HEK293 (cell line): ENCODE measurements around the gene IKZF1.

Experiments
- SP2 ChIP-seq: fragments of 450-650 bp; formaldehyde crosslinking; IDR thresholded peaks from 2 replicates; pipeline ENCODE4 v1.5.1; 2016; ENCODE audit warnings: missing biosample characterization, missing genetic modification characterization
- ZNF311 ChIP-seq: fragments of 450-650 bp; formaldehyde crosslinking; IDR thresholded peaks from 2 replicates; pipeline ENCODE4 v1.5.1; 2017; ENCODE audit warnings: missing biosample characterization, missing genetic modification characterization, borderline replicate concordance
- ZNF768 ChIP-seq: fragments of 450-650 bp; formaldehyde crosslinking; IDR thresholded peaks from 2 replicates; pipeline ENCODE4 v1.5.1; 2018; ENCODE audit warnings: missing biosample characterization, mild to moderate bottlenecking, missing genetic modification characterization
- TF ChIP-seq, protein P1 (sequence below): fragments of 450-650 bp; formaldehyde crosslinking; IDR thresholded peaks from 2 replicates; pipeline ENCODE4 v1.5.1; 2016; ENCODE audit warnings: missing biosample characterization, missing genetic modification characterization

DNA sequence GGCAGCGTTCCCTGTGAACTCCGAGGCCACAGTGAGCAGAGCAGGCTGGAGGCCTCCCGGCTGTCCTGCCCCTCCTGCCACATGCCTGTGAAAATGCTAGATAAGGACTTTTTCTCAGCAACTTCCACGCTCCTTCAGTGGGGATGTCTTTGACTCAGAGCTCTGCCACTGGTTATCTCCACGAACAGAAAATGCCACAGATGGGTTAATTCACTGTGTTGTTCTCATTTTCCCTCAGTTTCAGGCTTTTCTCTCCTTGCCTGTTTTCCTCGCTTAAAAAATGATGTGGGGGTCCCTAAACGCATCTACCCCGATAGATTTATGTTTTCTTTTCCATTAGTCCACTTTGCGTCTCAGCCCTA, 51.3 kb downstream of the IKZF1 start:
- TF ChIP-seq SP2 (tag by site-specific recombination) (no peak), ZNF311 (tag by site-specific recombination) (no peak), ZNF768 (tag by site-specific recombination) (no peak)
- TF ChIP-seq, protein P1, sequence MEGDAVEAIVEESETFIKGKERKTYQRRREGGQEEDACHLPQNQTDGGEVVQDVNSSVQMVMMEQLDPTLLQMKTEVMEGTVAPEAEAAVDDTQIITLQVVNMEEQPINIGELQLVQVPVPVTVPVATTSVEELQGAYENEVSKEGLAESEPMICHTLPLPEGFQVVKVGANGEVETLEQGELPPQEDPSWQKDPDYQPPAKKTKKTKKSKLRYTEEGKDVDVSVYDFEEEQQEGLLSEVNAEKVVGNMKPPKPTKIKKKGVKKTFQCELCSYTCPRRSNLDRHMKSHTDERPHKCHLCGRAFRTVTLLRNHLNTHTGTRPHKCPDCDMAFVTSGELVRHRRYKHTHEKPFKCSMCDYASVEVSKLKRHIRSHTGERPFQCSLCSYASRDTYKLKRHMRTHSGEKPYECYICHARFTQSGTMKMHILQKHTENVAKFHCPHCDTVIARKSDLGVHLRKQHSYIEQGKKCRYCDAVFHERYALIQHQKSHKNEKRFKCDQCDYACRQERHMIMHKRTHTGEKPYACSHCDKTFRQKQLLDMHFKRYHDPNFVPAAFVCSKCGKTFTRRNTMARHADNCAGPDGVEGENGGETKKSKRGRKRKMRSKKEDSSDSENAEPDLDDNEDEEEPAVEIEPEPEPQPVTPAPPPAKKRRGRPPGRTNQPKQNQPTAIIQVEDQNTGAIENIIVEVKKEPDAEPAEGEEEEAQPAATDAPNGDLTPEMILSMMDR (tag by site-specific recombination): no peak
